Fibroblast of lung (primary cell): Measurements from ENCODE around the gene LZTR1.

Experiments used
- CTCF ChIP-seq, 2 donors: IDR thresholded peaks in 1 of 2; conservative IDR thresholded peaks in 1 of 2; 1 replicate in 1 of 2; 2 replicates in 1 of 2; pipeline ENCODE4 v1.5.1; 2011 to 2012; ENCODE audit warnings: low read length in 2 of 2, control low read depth in 1 of 2, inconsistent platforms in 1 of 2, low read depth in 1 of 2, mild to moderate bottlenecking in 1 of 2
- EZH2 ChIP-seq: IDR thresholded peaks from 2 replicates; pipeline ENCODE4 v1.5.1; 2012; ENCODE audit warnings: low read length, control low read depth, mild to moderate bottlenecking; ENCODE audit errors: missing control alignments

- TF ChIP-seq CTCF (conservative IDR thresholded peaks at IDR 0.05 in 1 of 2, IDR thresholded peaks at IDR 0.05 in 1 of 2; ENCODE audit: low read depth in 1 of 2, low read length in 2 of 2) (no peak), EZH2 (no peak)
Measured at GRCh38 chr22:21042978-21043859, 61.1 kb downstream of the LZTR1 start.
